DMS114 treated with DMSO at 0.1 percent for 48 hours (cell line): Measurements from ENCODE around the gene MCRIP1.
"Not testable (repeated sequence)": the region's sequence is repeated elsewhere in the genome, so short reads cannot be mapped to it uniquely, and the experiment has no call there.

Experiments
- DNase-seq: peaks from one replicate; lab custom pipeline; 2025; ENCODE audit not compliant: unreplicated experiment; lab: John Stamatoyannopoulos, UW

MCRIP1 gene

DNA sequence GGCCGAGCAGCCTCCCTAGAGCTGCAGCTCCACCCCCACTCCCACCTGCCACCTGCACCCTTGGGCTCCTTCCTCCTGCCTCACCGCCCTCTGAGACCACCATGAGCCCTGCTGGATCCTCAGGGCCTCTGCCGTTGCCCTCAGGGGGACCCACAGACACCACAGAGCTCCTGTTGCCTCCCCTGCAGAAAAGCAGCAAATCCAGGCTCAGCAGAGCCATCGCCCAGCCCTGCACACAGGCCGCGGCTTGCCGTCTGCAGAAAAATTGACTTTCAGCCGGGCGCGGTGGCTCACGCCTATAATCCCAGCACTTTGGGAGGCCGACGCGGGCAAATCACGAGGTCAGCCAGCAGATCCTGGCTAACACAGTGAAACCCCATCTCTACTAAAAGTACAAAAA is 8.8 kb upstream of the MCRIP1 start:
- no peak for DNase-seq

GRCh38 chr17:81840826-81841778 is 8.0 kb upstream of the MCRIP1 start:
- no peak for DNase-seq

GRCh38 chr17:81840059-81840458 is 7.0 kb upstream of the MCRIP1 start:
- DNase-seq, result not testable (repeated sequence)

- no peak for DNase-seq
Measured at GRCh38 chr17:81839301-81839700, 6.2 kb upstream of the MCRIP1 start.

DNA sequence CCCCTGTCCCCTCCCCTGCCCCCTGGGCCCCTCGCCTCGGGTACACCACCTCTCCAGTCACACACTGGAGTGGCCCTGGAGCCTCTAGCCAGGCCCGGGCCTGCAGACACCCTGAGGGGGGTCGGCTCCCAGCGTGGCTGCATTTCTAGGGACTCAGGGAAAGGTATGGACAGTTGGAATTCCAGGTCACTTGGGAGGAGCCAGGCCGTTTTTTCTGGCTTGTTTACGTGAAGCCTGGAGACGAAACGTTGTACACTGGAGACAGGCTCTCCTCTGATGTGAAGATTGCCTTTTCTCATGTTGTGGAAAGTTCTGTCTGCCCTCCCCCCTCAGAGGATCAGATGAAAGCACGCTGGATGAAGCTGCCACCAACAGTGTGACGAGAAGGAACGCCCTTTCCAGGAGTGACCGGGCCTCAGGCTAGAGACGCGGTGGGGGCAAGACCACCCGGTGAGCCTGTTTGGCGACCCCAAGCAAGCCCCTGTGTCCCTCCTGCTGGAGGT is 5.7 kb upstream of the MCRIP1 start:
- DNase-seq, result no peak

- no peak for DNase-seq
Measured at GRCh38 chr17:81837641-81838040, 4.5 kb upstream of the MCRIP1 start.

DNA sequence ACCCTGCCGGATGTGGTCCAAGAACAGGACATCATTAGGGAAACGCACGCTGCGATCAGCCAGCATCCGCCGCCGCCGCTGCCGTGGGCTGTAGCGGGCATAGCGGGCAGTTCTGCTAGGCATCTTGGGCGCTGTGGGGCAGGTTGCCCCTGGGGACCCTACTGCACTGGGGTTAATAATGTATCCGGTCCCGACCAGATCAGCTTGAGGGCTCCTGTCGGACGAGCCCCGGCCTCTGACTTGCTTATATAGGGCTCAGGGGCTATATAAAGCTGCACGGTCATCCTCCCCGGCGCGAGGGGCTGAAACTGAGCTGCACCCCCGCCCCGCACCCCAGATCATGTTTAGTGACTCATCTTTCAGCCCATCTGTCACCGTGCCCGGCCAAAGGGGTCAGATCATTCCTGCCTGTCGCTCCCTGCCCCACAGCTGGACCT is 1.8 kb upstream of the MCRIP1 start, which contains the start of gene PPP1R27:
PPP1R27 (minus strand) TSS at position 220 of the 437 bp plus-strand sequence; CDS start at position 123, 97 bp downstream.
- no peak for DNase-seq

GRCh38 chr17:81833921-81834830 is 1.1 kb upstream of the MCRIP1 start:
- no peak for DNase-seq

DNA sequence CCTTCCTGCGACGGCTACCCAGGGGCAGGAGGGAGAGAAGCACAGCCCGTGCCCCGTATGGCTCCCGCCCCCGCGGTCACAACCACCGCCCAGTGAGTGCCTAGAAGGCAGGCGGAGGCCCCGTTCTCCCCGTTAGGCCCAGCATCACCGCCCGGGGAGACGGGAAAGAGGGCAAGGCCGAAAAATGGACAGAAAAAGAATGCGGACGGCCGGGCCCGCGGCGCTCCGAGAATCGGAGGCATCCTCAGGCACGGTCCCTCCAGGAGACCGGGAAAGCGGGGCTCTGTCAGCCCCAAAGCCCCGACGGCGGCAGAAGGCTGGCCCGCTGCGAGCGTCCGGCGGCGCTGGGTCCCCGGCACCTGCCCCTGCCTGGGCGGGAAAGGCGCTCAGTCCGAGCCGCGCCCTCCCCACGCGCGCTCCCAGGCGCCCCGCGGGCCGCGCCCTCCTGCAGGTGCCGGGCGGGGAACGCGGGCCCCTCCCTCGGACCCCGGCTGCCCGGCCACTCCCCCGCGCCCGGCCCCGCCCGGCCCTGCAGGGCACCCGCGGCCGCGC is 407 bp downstream of the MCRIP1 start:
- DNase-seq, result no peak

DNA sequence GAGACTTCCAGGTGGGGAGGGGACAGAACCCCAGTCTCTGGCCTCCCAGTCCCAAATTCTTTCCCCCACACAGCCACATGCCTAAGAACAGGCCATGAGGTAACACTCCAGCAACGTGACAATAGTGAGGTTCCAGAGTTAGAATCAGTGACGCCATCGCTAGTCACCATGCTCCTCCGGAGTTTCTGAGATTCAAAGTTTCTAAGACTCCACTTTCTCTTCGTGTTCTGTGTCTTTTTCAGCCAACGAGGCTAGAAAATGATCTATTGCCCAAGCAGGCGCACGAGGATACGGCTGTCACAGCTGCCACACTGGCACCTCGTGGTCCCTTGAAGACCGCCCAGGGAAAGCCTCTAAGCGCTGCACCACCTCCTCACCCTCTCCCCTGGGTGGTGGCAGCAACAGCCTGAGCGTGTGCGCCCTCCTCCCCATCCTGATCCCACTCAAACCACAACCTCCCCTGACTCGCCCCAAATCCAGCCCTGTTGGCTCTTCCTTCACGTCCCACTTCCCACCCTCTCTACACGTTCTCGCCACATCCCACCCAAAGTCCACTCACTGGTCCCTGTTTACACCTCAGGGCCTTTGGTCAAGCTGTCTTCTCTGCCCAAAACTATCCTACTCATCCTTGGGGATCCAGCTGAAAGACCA is 1.0 kb downstream of the MCRIP1 start:
- no peak for DNase-seq

DNA sequence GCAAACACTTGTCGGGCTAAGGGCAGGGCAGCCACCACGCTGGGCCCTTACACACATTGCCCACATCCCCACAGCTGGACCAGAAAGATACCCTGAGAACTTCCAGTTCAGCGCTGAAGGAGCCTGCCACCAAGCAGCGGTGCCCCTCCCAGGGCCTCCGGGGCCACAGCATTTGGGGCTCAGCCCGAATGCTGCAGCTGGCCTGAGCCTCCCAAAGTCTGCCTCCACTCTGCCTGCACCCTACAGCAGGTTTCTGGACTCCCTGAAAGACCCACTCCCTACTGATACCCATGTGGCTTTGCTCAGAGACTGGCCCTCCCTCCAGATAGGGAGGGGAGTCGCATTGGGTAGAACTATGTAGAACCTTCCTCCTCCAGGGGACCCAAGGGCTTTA is 1.5 kb downstream of the MCRIP1 start:
- no peak for DNase-seq

DNA sequence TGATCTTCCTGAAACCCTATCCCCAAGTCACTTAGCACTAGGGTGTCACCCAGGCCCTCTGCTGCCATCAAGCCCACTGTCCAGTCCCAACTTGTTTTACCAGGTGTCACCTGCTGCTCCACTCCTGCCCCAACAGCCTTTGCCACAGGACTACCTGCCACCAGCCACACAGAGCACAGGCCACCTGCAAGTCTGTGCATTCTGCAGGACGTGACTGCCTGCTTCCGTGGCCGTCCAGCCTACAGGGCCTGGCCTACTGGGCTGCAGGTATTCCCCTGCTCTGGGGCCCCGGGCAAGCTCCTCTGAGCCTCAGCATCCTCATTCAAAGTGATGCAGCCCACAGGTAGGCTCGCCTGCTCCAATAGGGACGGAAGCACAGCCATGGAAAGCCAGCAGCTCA is 3.2 kb downstream of the MCRIP1 start:
- no peak for DNase-seq

GRCh38 chr17:81828656-81829055 is 4.4 kb downstream of the MCRIP1 start:
- no peak for DNase-seq

GRCh38 chr17:81825841-81826466 is 7.1 kb downstream of the MCRIP1 start:
- no peak for DNase-seq

GRCh38 chr17:81824595-81824994 is 8.5 kb downstream of the MCRIP1 start:
- no peak for DNase-seq

DNA sequence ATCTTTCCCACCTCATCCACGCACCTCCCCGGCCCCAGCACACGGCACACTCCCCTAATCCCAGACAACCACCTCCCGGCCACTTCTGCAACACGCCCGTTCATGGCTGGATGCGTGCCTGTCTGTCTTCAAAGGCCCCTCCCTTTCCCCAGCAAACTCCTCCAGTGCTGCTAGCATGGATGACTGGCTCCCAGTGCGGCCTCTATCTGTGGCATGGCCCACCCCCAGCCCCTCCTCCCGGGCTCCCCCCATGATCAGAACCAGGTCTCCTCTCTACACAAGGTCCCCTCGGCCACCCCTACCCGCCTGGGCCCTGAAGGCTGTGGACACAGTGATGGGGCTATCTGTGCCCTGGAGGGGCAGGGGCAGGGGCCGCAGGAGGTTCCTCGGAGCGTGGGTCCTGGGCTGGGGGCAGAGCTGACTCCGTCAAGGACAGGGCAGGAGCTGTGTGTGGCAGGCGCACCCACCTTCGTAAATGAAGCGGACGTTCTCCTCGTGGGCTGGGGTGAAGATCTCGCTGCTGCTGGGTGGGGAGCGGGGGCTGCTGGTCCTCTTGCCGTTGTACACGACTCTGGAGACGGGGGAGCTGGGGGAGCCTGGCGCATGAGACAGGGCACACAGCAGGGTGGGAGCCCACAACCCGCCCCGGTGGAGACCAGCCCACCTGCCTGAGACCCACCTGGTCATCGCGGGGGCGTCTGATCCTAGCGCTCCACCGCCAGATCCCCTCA is 9.1 kb downstream of the MCRIP1 start:
- DNase-seq, result no peak

DNA sequence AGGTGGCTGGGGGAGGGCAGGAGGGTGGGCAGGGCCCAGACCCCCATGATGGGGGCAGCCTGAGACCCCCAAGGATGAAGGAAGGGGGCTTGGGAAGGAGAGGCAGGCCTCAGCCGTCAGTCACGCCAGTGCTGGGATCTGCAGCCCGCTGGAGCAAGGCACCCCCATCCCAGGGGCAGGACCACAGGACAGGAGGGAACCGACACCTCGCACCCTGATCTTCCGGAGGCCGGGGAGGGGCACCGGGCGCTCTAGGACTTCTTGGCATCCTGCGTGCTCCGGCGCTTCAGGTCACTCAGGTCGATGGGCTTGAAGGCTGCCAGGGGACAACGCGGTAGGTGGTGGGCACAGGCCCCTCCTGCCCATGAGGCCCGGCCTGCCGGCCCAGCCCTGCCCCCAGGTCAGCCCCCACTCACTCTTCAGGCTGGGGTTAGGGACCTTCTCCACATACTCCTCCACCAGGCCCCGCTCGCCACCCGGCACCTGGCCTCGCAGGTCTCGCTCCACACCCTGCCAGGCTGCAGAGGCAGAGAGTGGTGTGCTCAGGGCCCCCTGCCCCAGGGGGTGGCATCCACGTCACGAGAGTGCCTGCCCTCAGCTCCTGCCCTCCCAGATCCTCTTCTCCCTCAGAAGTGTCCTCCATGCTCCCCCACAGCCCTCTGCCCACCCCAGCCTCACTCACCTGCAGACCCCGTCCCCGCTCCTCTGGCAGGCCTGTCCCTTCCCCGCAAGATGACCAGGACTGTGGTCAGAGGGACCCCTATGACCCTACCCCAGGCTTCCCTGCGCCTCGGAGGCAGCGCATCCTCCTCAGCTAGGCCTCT is 9.9 kb downstream of the MCRIP1 start:
- DNase-seq, result no peak

GRCh38 chr17:81822312-81822637 is 10.8 kb downstream of the MCRIP1 start:
- DNase-seq, result no peak
